ENCODE results near the gene CCNB1IP1. TPM values are rescaled to one million over a fixed set of nuclear protein-coding genes. Genes with fewer than 3 reads are reported as not detected.
A peak's percentile ranks its signal among the peaks of the same experiment; 100 is the strongest.
"Not testable (repeated sequence)": the region's sequence is repeated elsewhere in the genome, so short reads cannot be mapped to it uniquely, and the experiment has no call there.

The CCNB1IP1 gene
- total RNA-seq, 1 experiment from 2014 or later = 127 TPM

DNA sequence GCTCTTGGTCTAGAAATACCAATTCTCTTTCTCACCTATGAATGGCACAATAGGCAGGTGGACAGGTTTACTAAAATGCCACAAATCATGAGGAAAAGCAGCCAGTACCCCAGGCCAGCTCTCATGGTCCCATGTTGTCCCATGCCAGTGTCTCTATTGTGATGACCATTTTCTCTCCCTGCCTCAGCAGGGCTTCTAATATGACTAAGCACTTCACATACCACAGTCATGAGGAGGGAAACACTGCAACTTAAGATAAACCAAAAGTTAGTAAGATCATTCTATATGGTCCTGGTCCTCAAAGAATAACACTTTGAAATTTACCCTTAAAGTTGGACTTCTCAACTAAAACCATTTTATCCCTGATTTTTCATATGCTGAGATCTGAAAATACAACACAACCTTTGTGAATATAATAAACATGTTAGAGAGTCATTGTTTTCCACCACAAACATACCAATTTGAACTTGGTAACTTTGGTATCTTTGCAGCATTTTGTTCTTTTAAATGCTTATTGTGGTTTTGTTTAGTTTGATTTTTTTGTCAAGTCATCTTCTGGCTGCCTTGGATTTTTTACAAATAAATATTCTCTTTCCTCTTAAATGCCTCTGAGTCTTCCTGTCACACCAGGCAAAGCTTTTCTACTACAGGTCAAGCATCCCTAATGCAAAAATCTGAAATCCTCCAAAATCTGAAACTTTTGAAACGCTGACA lies 30.9 kb downstream of the CCNB1IP1 start:
- H4K20me1 ChIP-seq (ENCODE audit: insufficient read depth, low read depth, low read length) = no peaks in the 10 kb centered on the region
- DNase-seq = no peak
- H3K79me2 ChIP-seq (ENCODE audit: low read length) = peaks cover 41% of the 10 kb centered on the region
- H3K27ac ChIP-seq (ENCODE audit: low read length) = no peak overlapping the region
- H3K4me1 ChIP-seq (ENCODE audit: low read length) = peaks cover 21% of the 10 kb centered on the region
- no peak overlapping the region for H3K4me2 ChIP-seq (ENCODE audit: low read depth, low read length, poor library complexity, severe bottlenecking)
- no peak overlapping the region for H3K9ac ChIP-seq (ENCODE audit: low read length)
- no peaks in the 10 kb centered on the region for H3K9me2 ChIP-seq (replicated peaks; ENCODE audit: insufficient read depth, low read length)
- no peaks in the 10 kb centered on the region for H3K27me3 ChIP-seq (ENCODE audit: low read length)
- no peaks in the 10 kb centered on the region for H3K9me3 ChIP-seq (ENCODE audit: low read length)
- H3K36me3 ChIP-seq (ENCODE audit: insufficient read depth, low read length) = peaks cover 34% of the 10 kb centered on the region
- H2AFZ ChIP-seq (ENCODE audit: low read length) = no peak overlapping the region
- H3K4me3 ChIP-seq (ENCODE audit: low read length) = no peak overlapping the region

- H3K4me2 ChIP-seq (ENCODE audit: low read depth, low read length, poor library complexity, severe bottlenecking) = peak overlapping the region; percentile 36
- H4K20me1 ChIP-seq (ENCODE audit: insufficient read depth, low read depth, low read length) = no peaks in the 10 kb centered on the region
- no peaks in the 10 kb centered on the region for H3K27me3 ChIP-seq (ENCODE audit: low read length)
- no peak for DNase-seq
- H3K4me3 ChIP-seq (ENCODE audit: low read length) = no peak overlapping the region
- no peak overlapping the region for H3K9ac ChIP-seq (ENCODE audit: low read length)
- H3K79me2 ChIP-seq (ENCODE audit: low read length) = no peaks in the 10 kb centered on the region
- H3K36me3 ChIP-seq (ENCODE audit: insufficient read depth, low read length) = peaks cover 60% of the 10 kb centered on the region
- H3K27ac ChIP-seq (ENCODE audit: low read length) = peak overlapping the region; percentile 62
- H2AFZ ChIP-seq (ENCODE audit: low read length) = no peak overlapping the region
- no peaks in the 10 kb centered on the region for H3K9me3 ChIP-seq (ENCODE audit: low read length)
- no peaks in the 10 kb centered on the region for H3K9me2 ChIP-seq (replicated peaks; ENCODE audit: insufficient read depth, low read length)
- H3K4me1 ChIP-seq (ENCODE audit: low read length) = peaks cover 22% of the 10 kb centered on the region
These were observed 38.0 kb downstream of the CCNB1IP1 start for GRCh38 chr14:20295067-20295466.

DNA sequence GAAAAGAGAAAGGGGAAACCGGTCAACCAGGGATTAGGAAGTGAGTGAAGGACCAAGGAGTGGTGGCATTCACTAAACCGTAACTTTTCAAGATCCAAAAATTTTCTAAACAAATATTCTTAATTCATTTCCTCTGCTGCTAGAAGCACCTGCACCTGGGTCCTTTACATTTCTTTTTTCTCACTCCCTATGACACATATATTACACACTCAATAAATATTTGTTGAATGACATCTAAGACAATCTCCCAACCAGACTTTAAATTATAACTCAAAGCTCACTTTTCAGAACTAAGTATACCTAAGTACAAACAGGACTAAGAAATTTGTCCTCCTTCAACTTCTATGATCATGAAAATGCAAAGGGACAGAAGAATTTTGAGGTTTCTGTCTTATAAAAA lies 38.4 kb downstream of the CCNB1IP1 start:
- Histone ChIP-seq H3K27ac (ENCODE audit: low read length) (peak overlapping the region; percentile 62), H3K9ac (ENCODE audit: low read length) (no peak overlapping the region), H3K4me2 (ENCODE audit: low read depth, low read length, poor library complexity, severe bottlenecking) (peak overlapping the region; percentile 36), H3K9me2 (replicated peaks; ENCODE audit: insufficient read depth, low read length) (no peaks in the 10 kb centered on the region), H2AFZ (ENCODE audit: low read length) (no peak overlapping the region), H3K9me3 (ENCODE audit: low read length) (no peaks in the 10 kb centered on the region), H4K20me1 (ENCODE audit: insufficient read depth, low read depth, low read length) (no peaks in the 10 kb centered on the region), H3K27me3 (ENCODE audit: low read length) (no peaks in the 10 kb centered on the region), H3K4me1 (ENCODE audit: low read length) (peaks cover 22% of the 10 kb centered on the region), H3K4me3 (ENCODE audit: low read length) (no peak overlapping the region), H3K79me2 (ENCODE audit: low read length) (no peaks in the 10 kb centered on the region), H3K36me3 (ENCODE audit: insufficient read depth, low read length) (peaks cover 65% of the 10 kb centered on the region)
- DNase-seq = no peak

GRCh38 chr14:20281998-20282397 lies 51.1 kb downstream of the CCNB1IP1 start:
- H3K36me3 ChIP-seq (ENCODE audit: insufficient read depth, low read length) = peaks cover 10% of the 10 kb centered on the region
- DNase-seq; H3K9me3 ChIP-seq (ENCODE audit: low read length); H3K9me2 ChIP-seq (replicated peaks; ENCODE audit: insufficient read depth, low read length); H3K4me1 ChIP-seq (ENCODE audit: low read length); H3K79me2 ChIP-seq (ENCODE audit: low read length); H3K4me3 ChIP-seq (ENCODE audit: low read length); H2AFZ ChIP-seq (ENCODE audit: low read length); H3K27ac ChIP-seq (ENCODE audit: low read length); H3K9ac ChIP-seq (ENCODE audit: low read length); H3K27me3 ChIP-seq (ENCODE audit: low read length); H4K20me1 ChIP-seq (ENCODE audit: insufficient read depth, low read depth, low read length); H3K4me2 ChIP-seq (ENCODE audit: low read depth, low read length, poor library complexity, severe bottlenecking): not testable (repeated sequence)

DNA sequence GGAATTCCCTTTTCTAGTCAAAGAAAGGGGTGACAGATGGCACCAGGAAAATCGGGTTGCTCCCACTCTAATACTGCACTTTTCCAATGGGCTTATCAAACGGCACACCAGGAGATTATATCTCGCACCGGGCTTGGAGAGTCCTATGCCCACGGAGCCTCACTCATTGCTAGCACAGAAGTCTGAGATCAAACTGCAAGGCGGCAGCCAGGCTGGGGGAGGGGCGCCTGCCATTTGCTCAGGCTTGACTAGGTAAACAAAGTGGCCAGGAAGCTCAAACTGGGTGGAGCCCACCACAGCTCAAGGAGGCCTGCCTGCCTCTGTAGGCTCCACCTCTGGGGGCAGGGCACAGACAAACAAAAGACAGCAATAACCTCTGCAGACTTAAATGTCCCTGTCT lies 52.8 kb downstream of the CCNB1IP1 start:
- H3K4me2 ChIP-seq (ENCODE audit: low read depth, low read length, poor library complexity, severe bottlenecking); H2AFZ ChIP-seq (ENCODE audit: low read length); DNase-seq; H3K27me3 ChIP-seq (ENCODE audit: low read length); H3K4me3 ChIP-seq (ENCODE audit: low read length); H3K9ac ChIP-seq (ENCODE audit: low read length); H3K79me2 ChIP-seq (ENCODE audit: low read length); H3K9me3 ChIP-seq (ENCODE audit: low read length); H3K36me3 ChIP-seq (ENCODE audit: insufficient read depth, low read length); H4K20me1 ChIP-seq (ENCODE audit: insufficient read depth, low read depth, low read length); H3K4me1 ChIP-seq (ENCODE audit: low read length); H3K9me2 ChIP-seq (replicated peaks; ENCODE audit: insufficient read depth, low read length); H3K27ac ChIP-seq (ENCODE audit: low read length): not testable (repeated sequence)

- Histone ChIP-seq H3K79me2 (ENCODE audit: low read length) (no peaks in the 10 kb centered on the region), H2AFZ (ENCODE audit: low read length) (no peak overlapping the region), H4K20me1 (ENCODE audit: insufficient read depth, low read depth, low read length) (no peaks in the 10 kb centered on the region), H3K4me2 (ENCODE audit: low read depth, low read length, poor library complexity, severe bottlenecking) (no peak overlapping the region), H3K9ac (ENCODE audit: low read length) (no peak overlapping the region), H3K9me2 (replicated peaks; ENCODE audit: insufficient read depth, low read length) (no peaks in the 10 kb centered on the region), H3K27me3 (ENCODE audit: low read length) (no peaks in the 10 kb centered on the region), H3K9me3 (ENCODE audit: low read length) (peaks cover 10% of the 10 kb centered on the region; the same call in 1 of the 2 replicates), H3K36me3 (ENCODE audit: insufficient read depth, low read length) (peaks cover 16% of the 10 kb centered on the region), H3K27ac (ENCODE audit: low read length) (no peak overlapping the region), H3K4me3 (ENCODE audit: low read length) (no peak overlapping the region), H3K4me1 (ENCODE audit: low read length) (no peaks in the 10 kb centered on the region)
- DNase-seq = no peak
These were observed 54.7 kb downstream of the CCNB1IP1 start for GRCh38 chr14:20278414-20278813.

- no peak for DNase-seq
- Histone ChIP-seq H3K36me3 (ENCODE audit: insufficient read depth, low read length) (peaks cover 16% of the 10 kb centered on the region), H3K4me3 (ENCODE audit: low read length) (no peak overlapping the region), H3K9me3 (ENCODE audit: low read length) (peaks cover 10% of the 10 kb centered on the region; the same call in 1 of the 2 replicates), H3K4me2 (ENCODE audit: low read depth, low read length, poor library complexity, severe bottlenecking) (no peak overlapping the region), H4K20me1 (ENCODE audit: insufficient read depth, low read depth, low read length) (no peaks in the 10 kb centered on the region), H3K9me2 (replicated peaks; ENCODE audit: insufficient read depth, low read length) (no peaks in the 10 kb centered on the region), H3K79me2 (ENCODE audit: low read length) (no peaks in the 10 kb centered on the region), H3K27ac (ENCODE audit: low read length) (no peak overlapping the region), H3K27me3 (ENCODE audit: low read length) (no peaks in the 10 kb centered on the region), H2AFZ (ENCODE audit: low read length) (no peak overlapping the region), H3K9ac (ENCODE audit: low read length) (no peak overlapping the region), H3K4me1 (ENCODE audit: low read length) (no peaks in the 10 kb centered on the region)
These were observed 55.7 kb downstream of the CCNB1IP1 start for GRCh38 chr14:20277409-20277808.

- H3K9me2 ChIP-seq (replicated peaks; ENCODE audit: insufficient read depth, low read length) = no peaks in the 10 kb centered on the region
- H3K4me1 ChIP-seq (ENCODE audit: low read length) = no peaks in the 10 kb centered on the region
- H3K9ac ChIP-seq (ENCODE audit: low read length) = no peak overlapping the region
- H4K20me1 ChIP-seq (ENCODE audit: insufficient read depth, low read depth, low read length) = no peaks in the 10 kb centered on the region
- no peak overlapping the region for H3K4me2 ChIP-seq (ENCODE audit: low read depth, low read length, poor library complexity, severe bottlenecking)
- H3K27me3 ChIP-seq (ENCODE audit: low read length) = no peaks in the 10 kb centered on the region
- H3K9me3 ChIP-seq (ENCODE audit: low read length) = peaks cover 10% of the 10 kb centered on the region; the same call in 1 of the 2 replicates
- H2AFZ ChIP-seq (ENCODE audit: low read length) = no peak overlapping the region
- H3K4me3 ChIP-seq (ENCODE audit: low read length) = no peak overlapping the region
- H3K79me2 ChIP-seq (ENCODE audit: low read length) = no peaks in the 10 kb centered on the region
- H3K36me3 ChIP-seq (ENCODE audit: insufficient read depth, low read length) = peaks cover 16% of the 10 kb centered on the region
- no peak overlapping the region for H3K27ac ChIP-seq (ENCODE audit: low read length)
- no peak for DNase-seq
These were observed 59.0 kb downstream of the CCNB1IP1 start for GRCh38 chr14:20274062-20274461.
